ENCODE data around the gene PTGER3. TPM values are rescaled to one million over a fixed set of nuclear protein-coding genes. Genes with fewer than 3 reads are reported as not detected.
"Not testable (repeated sequence)": the region's sequence is repeated elsewhere in the genome, so short reads cannot be mapped to it uniquely, and the experiment has no call there.

Gene PTGER3
- total RNA-seq, 1 donor from 2014 or later, result 2.8 TPM

- Mint-ChIP-seq H3K4me1 (ENCODE audit: unreplicated experiment) (no peaks in the 10 kb centered on the region), H3K27me3 (peaks cover 22% of the 10 kb centered on the region), H3K36me3 (no peaks in the 10 kb centered on the region), H3K9me3 (no peaks in the 10 kb centered on the region), H3K4me3 (no peak overlapping the region), H3K27ac (no peak overlapping the region)
- no peak for TF ChIP-seq CTCF (conservative IDR thresholded peaks at IDR 0.05)
- DNase-seq (ENCODE audit: extremely low spot score, unreplicated experiment), result no peak
Observed at GRCh38 chr1:70992521-70992920, 55.1 kb downstream of the PTGER3 start.

GRCh38 chr1:70990469-70991253 lies 57.0 kb downstream of the PTGER3 start:
- Mint-ChIP-seq H3K4me3 (no peak overlapping the region), H3K36me3 (no peaks in the 10 kb centered on the region), H3K4me1 (ENCODE audit: unreplicated experiment) (no peaks in the 10 kb centered on the region), H3K27ac (no peak overlapping the region), H3K9me3 (no peaks in the 10 kb centered on the region), H3K27me3 (peaks cover 19% of the 10 kb centered on the region)
- DNase-seq (ENCODE audit: extremely low spot score, unreplicated experiment), result no peak
- no peak for TF ChIP-seq CTCF (conservative IDR thresholded peaks at IDR 0.05)

GRCh38 chr1:70987497-70987896 lies 60.1 kb downstream of the PTGER3 start:
- no peak for TF ChIP-seq CTCF (conservative IDR thresholded peaks at IDR 0.05)
- Mint-ChIP-seq H3K36me3 (no peaks in the 10 kb centered on the region), H3K4me3 (no peak overlapping the region), H3K4me1 (ENCODE audit: unreplicated experiment) (no peaks in the 10 kb centered on the region), H3K27ac (no peak overlapping the region), H3K9me3 (no peaks in the 10 kb centered on the region), H3K27me3 (peaks cover 11% of the 10 kb centered on the region)
- no peak for DNase-seq (ENCODE audit: extremely low spot score, unreplicated experiment)

- DNase-seq (ENCODE audit: extremely low spot score, unreplicated experiment); H3K9me3 Mint-ChIP-seq; H3K27ac Mint-ChIP-seq; H3K4me3 Mint-ChIP-seq; H3K27me3 Mint-ChIP-seq; H3K36me3 Mint-ChIP-seq; H3K4me1 Mint-ChIP-seq (ENCODE audit: unreplicated experiment): not testable (repeated sequence)
Observed at GRCh38 chr1:70985776-70986225, 61.8 kb downstream of the PTGER3 start.

GRCh38 chr1:70985278-70985677 lies 62.3 kb downstream of the PTGER3 start:
- not testable (repeated sequence) for H3K4me3 Mint-ChIP-seq; DNase-seq (ENCODE audit: extremely low spot score, unreplicated experiment); H3K9me3 Mint-ChIP-seq; H3K36me3 Mint-ChIP-seq; H3K4me1 Mint-ChIP-seq (ENCODE audit: unreplicated experiment); H3K27ac Mint-ChIP-seq; H3K27me3 Mint-ChIP-seq

- TF ChIP-seq CTCF (conservative IDR thresholded peaks at IDR 0.05), result no peak
- DNase-seq (ENCODE audit: extremely low spot score, unreplicated experiment), result no peak
- H3K27ac Mint-ChIP-seq, result no peak overlapping the region
- H3K36me3 Mint-ChIP-seq, result no peaks in the 10 kb centered on the region
- H3K9me3 Mint-ChIP-seq, result no peaks in the 10 kb centered on the region
- no peaks in the 10 kb centered on the region for H3K4me1 Mint-ChIP-seq (ENCODE audit: unreplicated experiment)
- no peak overlapping the region for H3K4me3 Mint-ChIP-seq
- peaks cover 5% of the 10 kb centered on the region for H3K27me3 Mint-ChIP-seq
Observed at GRCh38 chr1:70980361-70980760, 67.3 kb downstream of the PTGER3 start.

Data from type B pancreatic cell (in vitro differentiated cells).